Body of pancreas (tissue), 4 donors: ENCODE measurements around the gene TBC1D24. TPM values are rescaled to one million over a fixed set of nuclear protein-coding genes. Genes with fewer than 3 reads are reported as not detected.
"Not testable (repeated sequence)": the region's sequence is repeated elsewhere in the genome, so short reads cannot be mapped to it uniquely, and the experiment has no call there.

Experiments used
- ATAC-seq: fragments of 150-250 bp; one replicate; pipeline ENCODE4 v1.9.1; 2016
- DNase-seq, 4 donors: peaks; one replicate each; pipeline ENCODE4 v3.0.0-alpha.2; 2019
- H3K27ac ChIP-seq, 4 donors: fragments of 200-600 bp; sonication (generic); 1 replicate in 3 of 4; 2 replicates in 1 of 4; pipeline versions ENCODE4 v1.5.1 to v1.6.1; 2016 to 2019; ENCODE audit warnings: mild to moderate bottlenecking in 1 of 4, mixed read lengths in 1 of 4, moderate library complexity in 1 of 4
- H3K27me3 ChIP-seq, 2 donors: fragments of 200-600 bp; sonication (generic); one replicate each; pipeline ENCODE4 v1.6.0; 2016; ENCODE audit warnings: mild to moderate bottlenecking in 1 of 2
- H3K36me3 ChIP-seq, 2 donors: fragments of 200-600 bp; sonication (generic); replicated peaks in 1 of 2; 2 replicates each; pipeline ENCODE4 v1.5.1; 2016; ENCODE audit warnings: low read depth in 2 of 2; ENCODE audit not compliant: insufficient read depth in 1 of 2
- H3K4me1 ChIP-seq: fragments of 200-600 bp; sonication (generic); one replicate; pipeline ENCODE4 v1.6.0; 2016
- H3K4me3 ChIP-seq, 2 donors: fragments of 200-600 bp; sonication (generic); 1 replicate in 1 of 2; 2 replicates in 1 of 2; pipeline ENCODE4 v1.5.1; 2016 to 2019
- H3K9me3 ChIP-seq, 3 donors: fragments of 200-600 bp; sonication (generic); 1 replicate in 2 of 3; 2 replicates in 1 of 3; pipeline ENCODE4 v1.5.1; 2016
- CTCF ChIP-seq, 7 experiments: fragments of 450-650 bp in 4 of 7; fragments of 200-600 bp in 3 of 7; sonication (generic) in 3 of 7; IDR thresholded peaks; one replicate each; pipeline ENCODE4 v1.5.1; 2016 to 2019; ENCODE audit warnings: antibody characterized with exemption in 7 of 7
- POLR2A ChIP-seq, 3 donors: fragments of 450-650 bp; IDR thresholded peaks; one replicate each; pipeline ENCODE4 v1.6.1; 2016; ENCODE audit warnings: antibody characterized with exemption in 3 of 3, mild to moderate bottlenecking in 2 of 3
- WGBS, 2 donors: methylation state at CpG; one replicate each; pipeline ENCODE4 v1.1.5; 2017; 5-methylcytosine and 5-hydroxymethylcytosine counted together
- intact Hi-C: fragments of 100-400 bp; cut with DNase I; formaldehyde crosslinking; loops from one replicate; pipeline ENCODE4 v1.15.1; 2023
- total RNA-seq, 2 donors: library from RNA; depleted of rRNA; stranded (reverse); fragments of >200 nt; gene quantifications; one replicate each; pipeline ENCODE4 v1.1.0, GENCODE V29; 2016

TBC1D24 gene
- total RNA-seq, 2 donors from 2014 or later = 18.7 to 30.0 TPM

GRCh38 chr16:2478279-2478678 lies 3.4 kb downstream of the TBC1D24 start:
- TF ChIP-seq POLR2A (IDR thresholded peaks at IDR 0.05) = no peak
- TF ChIP-seq CTCF (IDR thresholded peaks at IDR 0.05) = no peak
- DNase-seq = no peak
- Histone ChIP-seq H3K4me3 (no peak overlapping the region), H3K27me3 (no peaks in the 10 kb centered on the region), H3K27ac (peak overlapping the region in 2 of 4 donors; percentile 86 to 91), H3K9me3 (no peaks in the 10 kb centered on the region), H3K4me1 (peaks cover 82% of the 10 kb centered on the region), H3K36me3 (no peaks in the 10 kb centered on the region)
- no peak for ATAC-seq
- 49 to 51% methylated on average over 8 of the region's 8 CpGs for WGBS, 2 donors
- intact Hi-C loops = no loop called here

GRCh38 chr16:2479996-2480395 lies 5.1 kb downstream of the TBC1D24 start:
- peaks cover 87% of the 10 kb centered on the region for H3K4me1 ChIP-seq
- H3K27ac ChIP-seq = peak overlapping the region; percentile 75 to 86 (median 82)

GRCh38 chr16:2480948-2481347 lies 6.0 kb downstream of the TBC1D24 start:
- DNase-seq (peak; percentile 89 to 95 (median 94)), ATAC-seq (peak; percentile 83)
- H3K4me3 ChIP-seq = no peak overlapping the region
- no peaks in the 10 kb centered on the region for H3K9me3 ChIP-seq
- H3K4me1 ChIP-seq = peaks cover 85% of the 10 kb centered on the region
- H3K36me3 ChIP-seq = no peaks in the 10 kb centered on the region
- H3K27me3 ChIP-seq = no peaks in the 10 kb centered on the region
- intact Hi-C loops = no loop called here
- TF ChIP-seq CTCF (IDR thresholded peaks at IDR 0.05) (no peak), POLR2A (IDR thresholded peaks at IDR 0.05) (peak; percentile 12 to 53 (median 42))
- peak overlapping the region; percentile 75 to 86 (median 82) for H3K27ac ChIP-seq
- 21 to 28% methylated on average over 10 to 12 of the region's 12 CpGs for WGBS, 2 donors

More at GRCh38 chr16:2479996-2480395, 5.1 kb downstream of the TBC1D24 start:
- H3K36me3 ChIP-seq, H3K9me3 ChIP-seq, intact Hi-C loops, DNase-seq, H3K27me3 ChIP-seq, H3K4me3 ChIP-seq, ATAC-seq: not testable (repeated sequence)
- 92 to 93% methylated on average over 10 of the region's 10 CpGs for WGBS, 2 donors

GRCh38 chr16:2481676-2482075 lies 6.7 kb downstream of the TBC1D24 start:
- ATAC-seq = no peak
- Histone ChIP-seq H3K36me3 (no peaks in the 10 kb centered on the region), H3K27ac (peak overlapping the region; percentile 75 to 86 (median 82)), H3K4me1 (peaks cover 85% of the 10 kb centered on the region), H3K9me3 (no peaks in the 10 kb centered on the region), H3K4me3 (no peak overlapping the region), H3K27me3 (no peaks in the 10 kb centered on the region)
- DNase-seq = peak in 1 of 4 donors; percentile 38
- intact Hi-C loops = no loop called here
- WGBS, 2 donors = 13 to 33% methylated on average over 4 to 7 of the region's 7 CpGs
- no peak for TF ChIP-seq POLR2A (IDR thresholded peaks at IDR 0.05)
- peak in 1 of 7 experiments; percentile 8 for TF ChIP-seq CTCF (IDR thresholded peaks at IDR 0.05)

- H3K27ac ChIP-seq = peak overlapping the region; percentile 75 to 86 (median 82)
- H3K4me1 ChIP-seq = peaks cover 85% of the 10 kb centered on the region
- H3K27me3 ChIP-seq = no peaks in the 10 kb centered on the region
- H3K9me3 ChIP-seq = no peaks in the 10 kb centered on the region
- peak in 2 of 4 donors; percentile 45 to 61 for DNase-seq
- no peak overlapping the region for H3K4me3 ChIP-seq
- H3K36me3 ChIP-seq = no peaks in the 10 kb centered on the region
- no peak for ATAC-seq
- TF ChIP-seq CTCF (IDR thresholded peaks at IDR 0.05) (no peak), POLR2A (IDR thresholded peaks at IDR 0.05) (no peak)
- WGBS, 2 donors = 44 to 46% methylated on average over 13 of the region's 13 CpGs
- intact Hi-C loops = no loop called here
These were observed 7.3 kb downstream of the TBC1D24 start for GRCh38 chr16:2482249-2482648.
